ENCODE measurements around the gene OSBPL5.

- no peak for TF ChIP-seq POLR2AphosphoS5 (IDR thresholded peaks at IDR 0.05)
- no peak for TF ChIP-seq CTCF (IDR thresholded peaks at IDR 0.05)
- no peak for TF ChIP-seq POLR2A (IDR thresholded peaks at IDR 0.05)
- no peak for TF ChIP-seq EP300 (IDR thresholded peaks at IDR 0.05)
These were observed 8.7 kb upstream of the OSBPL5 start for GRCh38 chr11:3173795-3174194.
